K562 (cell line): ENCODE data around the gene NELL1. TPM values are rescaled to one million over a fixed set of nuclear protein-coding genes. Genes with fewer than 3 reads are reported as not detected.

Source experiments
- BACH1 ChIP-seq: fragments of 200-800 bp; sonication (Bioruptor generic); IDR thresholded peaks from 2 replicates; pipeline ENCODE4 v1.6.1; 2016; ENCODE audit warnings: missing genetic modification characterization, missing compliant biosample characterization
- CBFB ChIP-seq: sonication (generic); formaldehyde crosslinking; IDR thresholded peaks from 2 replicates; pipeline ENCODE4 v1.4.0; 2020; ENCODE audit warnings: mild to moderate bottlenecking, missing genetic modification reagents
- MAFK ChIP-seq: IDR thresholded peaks from 2 replicates; pipeline ENCODE4 v1.6.1; 2011; ENCODE audit warnings: low read length, improper control_type of control experiment
- MTA1 ChIP-seq: fragments of 450-650 bp; IDR thresholded peaks from 2 replicates; pipeline ENCODE4 v1.6.1; 2017; ENCODE audit warnings: borderline replicate concordance
- NFYB ChIP-seq: IDR thresholded peaks from 2 replicates; pipeline ENCODE4 v1.6.1; 2011; ENCODE audit warnings: mild to moderate bottlenecking, moderate library complexity; ENCODE audit not compliant: insufficient read length; ENCODE audit errors: extremely low read depth
- POLR2B ChIP-seq: fragments of 450-650 bp; IDR thresholded peaks from 2 replicates; pipeline ENCODE4 v1.6.1; 2018; ENCODE audit warnings: low read depth; ENCODE audit not compliant: partially characterized antibody
- RBM34 ChIP-seq: fragments of 200-400 bp; formaldehyde crosslinking; IDR thresholded peaks from 2 replicates; pipeline ENCODE4 v1.6.1; 2018; ENCODE audit warnings: low read length, borderline replicate concordance; ENCODE audit not compliant: insufficient read depth
- SNAPC5 ChIP-seq: fragments of 250-450 bp; sonication (Bioruptor Pico); IDR thresholded peaks from 2 replicates; pipeline ENCODE4 v1.8.0; 2021; ENCODE audit warnings: moderate library complexity, mild to moderate bottlenecking, inconsistent platforms
- ZNF318 ChIP-seq, 2 experiments: fragments of 450-650 bp; IDR thresholded peaks; 2 replicates each; pipeline ENCODE4 v1.6.1; 2016; ENCODE audit warnings: mild to moderate bottlenecking in 2 of 2, borderline replicate concordance in 1 of 2, low read depth in 1 of 2, moderate library complexity in 1 of 2
- ZNF655 ChIP-seq: fragments of 250-450 bp; sonication (Bioruptor Pico); IDR thresholded peaks from 2 replicates; pipeline ENCODE4 v1.5.0; 2021
- polyA plus RNA-seq, 8 experiments: library from polyadenylated mRNA; depleted of rRNA in 4 of 8; stranded (reverse) in 5 of 8; unstranded in 3 of 8; fragments of >200 nt; fragmentation: Nextera tagmentation in 2 of 8; fragmentation: Illumina TruSeq in 1 of 8; extraction: Ambion mirVana in 2 of 8; extraction: Trizol in 1 of 8; gene quantifications; 2 replicates each; pipeline versions ENCODE4 v1.2.1 to v1.2.3, GENCODE V29; 2011 to 2014; ENCODE audit warnings: inconsistent platforms in 1 of 8, missing spikeins in 1 of 8
- total RNA-seq, 7 experiments: library from RNA; depleted of rRNA in 6 of 7; stranded (reverse); fragments of >200 nt in 6 of 7; fragmentation: Illumina TruSeq in 2 of 7; extraction: Trizol in 2 of 7; gene quantifications; 2 replicates each; pipeline versions ENCODE4 v1.2.1 to v1.2.3, GENCODE V29; 2011 to 2021; ENCODE audit warnings: low replicate concordance in 1 of 7
- TF ChIP-seq, protein P1 (sequence below), 2 experiments: IDR thresholded peaks; 2 replicates each; pipeline ENCODE4 v1.6.1; 2011; ENCODE audit warnings: borderline replicate concordance in 1 of 2, control low read depth in 1 of 2, low read depth in 1 of 2, low read length in 1 of 2, mild to moderate bottlenecking in 1 of 2, mixed read lengths in 1 of 2, moderate library complexity in 1 of 2; ENCODE audit not compliant: insufficient read depth in 1 of 2, insufficient read length in 1 of 2, poor library complexity in 1 of 2, severe bottlenecking in 1 of 2; ENCODE audit errors: extremely low read depth in 1 of 2

The NELL1 gene
- total and polyA plus RNA-seq, 9 of the 15 experiments (the other 6 are each of a cell fraction or from before 2014, with no cell fraction given) = not detected

DNA sequence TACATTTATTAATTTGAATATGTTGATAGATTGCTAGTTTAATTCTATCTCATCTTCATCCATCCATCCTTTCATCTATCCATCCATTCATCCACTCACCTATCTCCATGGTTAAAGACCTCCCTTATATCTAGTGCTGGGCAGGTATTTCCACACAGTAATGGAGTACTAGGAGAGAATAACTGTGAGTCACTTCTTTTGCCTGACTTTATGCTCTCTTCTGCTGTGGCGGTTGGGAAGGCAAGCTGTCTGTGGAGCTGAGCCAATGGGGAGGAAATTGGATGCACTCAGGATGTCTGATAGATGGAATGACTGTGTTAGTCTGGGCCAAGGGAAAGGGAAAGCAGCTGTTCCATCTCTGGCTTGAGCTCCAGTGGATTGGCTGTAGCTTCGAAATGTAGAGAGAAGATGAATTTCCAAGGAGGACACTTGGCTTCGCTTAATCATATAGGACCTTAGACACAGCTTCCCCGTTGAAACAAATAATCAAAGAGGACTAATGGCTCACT lies 60.3 kb downstream of the NELL1 start (continued):
- TF ChIP-seq ZNF318 (IDR thresholded peaks at IDR 0.05; ENCODE audit: borderline replicate concordance in 1 of 2, low read depth in 1 of 2) (no peak), NFYB (no peak), MAFK (no peak), POLR2B (no peak), SNAPC5 (CRISPR knock-in tag) (no peak), RBM34 (no peak), CBFB (CRISPR knock-in tag) (no peak), ZNF655 (CRISPR knock-in tag) (no peak), MTA1 (no peak), BACH1 (no peak)
- TF ChIP-seq, protein P1, sequence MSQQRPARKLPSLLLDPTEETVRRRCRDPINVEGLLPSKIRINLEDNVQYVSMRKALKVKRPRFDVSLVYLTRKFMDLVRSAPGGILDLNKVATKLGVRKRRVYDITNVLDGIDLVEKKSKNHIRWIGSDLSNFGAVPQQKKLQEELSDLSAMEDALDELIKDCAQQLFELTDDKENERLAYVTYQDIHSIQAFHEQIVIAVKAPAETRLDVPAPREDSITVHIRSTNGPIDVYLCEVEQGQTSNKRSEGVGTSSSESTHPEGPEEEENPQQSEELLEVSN (IDR thresholded peaks at IDR 0.05; ENCODE audit: borderline replicate concordance in 1 of 2, extremely low read depth in 1 of 2, insufficient read depth in 1 of 2, insufficient read length in 1 of 2, low read depth in 1 of 2, low read length in 1 of 2, poor library complexity in 1 of 2, severe bottlenecking in 1 of 2) = no peak
